GM10847 (cell line): ENCODE results near the gene ANO4.

ENCODE experiments used
- POLR2A ChIP-seq: IDR thresholded peaks from 2 replicates; pipeline ENCODE4 v1.6.1; 2011; ENCODE audit not compliant: insufficient read length; ENCODE audit errors: extremely low read depth

ANO4 gene

DNA sequence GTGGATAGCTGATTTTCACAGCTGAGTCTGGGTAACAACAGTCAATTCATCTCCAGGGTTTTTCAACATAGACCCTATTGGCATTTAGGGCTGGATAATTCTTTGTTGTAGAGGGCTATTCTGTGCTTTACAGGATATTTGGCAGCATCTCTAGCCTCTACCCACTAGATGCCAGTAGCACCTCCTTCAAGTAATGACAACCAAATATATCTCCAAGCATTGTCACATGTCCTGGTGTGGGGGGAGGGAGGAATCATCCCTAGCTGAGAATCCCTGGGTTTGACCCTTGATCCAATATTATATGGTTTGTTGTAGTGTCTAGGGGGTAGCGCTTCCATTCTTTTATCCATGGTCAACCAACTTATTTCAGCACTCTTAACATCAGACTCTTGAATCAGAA lies 157.2 kb downstream of the ANO4 start:
- TF ChIP-seq POLR2A = no peak

DNA sequence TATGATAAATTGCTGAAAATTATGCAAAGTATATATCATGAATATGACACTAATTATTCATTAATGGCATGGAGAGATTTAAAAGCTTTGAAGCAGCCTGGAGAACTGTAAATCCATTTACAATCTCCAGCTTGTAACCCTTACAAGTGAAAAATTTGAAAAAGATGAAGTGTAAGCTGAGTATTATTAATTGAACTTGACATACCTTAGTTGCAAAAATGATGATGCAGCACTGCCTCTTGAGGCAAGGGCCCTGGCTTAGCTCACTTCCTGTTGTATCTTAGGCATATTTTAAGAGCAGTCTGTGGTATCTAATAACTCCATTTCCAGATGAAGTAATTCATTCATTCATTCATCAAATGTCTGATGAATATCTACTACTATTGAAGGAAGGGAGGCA lies 158.6 kb downstream of the ANO4 start:
- no peak for TF ChIP-seq POLR2A

DNA sequence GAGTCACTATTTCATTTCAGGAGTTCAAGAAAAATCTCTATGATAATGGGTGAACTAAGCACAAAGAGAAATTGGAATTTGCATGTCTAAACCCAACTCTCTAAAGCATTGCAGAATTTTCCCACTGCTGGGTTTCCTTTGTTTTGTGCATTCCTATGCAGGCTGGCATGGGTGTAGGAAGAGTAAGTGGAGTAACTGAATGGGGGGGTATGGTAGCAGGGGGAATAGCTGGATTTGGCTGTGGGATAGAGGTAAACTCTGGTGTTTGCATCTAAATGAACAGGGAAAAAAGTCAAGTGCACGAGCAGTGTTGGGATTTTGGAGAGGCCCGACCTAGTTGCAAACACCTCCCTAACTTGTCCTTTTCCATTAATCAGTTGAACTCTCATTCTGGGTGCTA lies 159.1 kb downstream of the ANO4 start:
- no peak for TF ChIP-seq POLR2A

- no peak for TF ChIP-seq POLR2A
These were observed 159.5 kb downstream of the ANO4 start for GRCh38 chr12:100954118-100954517.

GRCh38 chr12:100955139-100955538 lies 160.6 kb downstream of the ANO4 start:
- no peak for TF ChIP-seq POLR2A

DNA sequence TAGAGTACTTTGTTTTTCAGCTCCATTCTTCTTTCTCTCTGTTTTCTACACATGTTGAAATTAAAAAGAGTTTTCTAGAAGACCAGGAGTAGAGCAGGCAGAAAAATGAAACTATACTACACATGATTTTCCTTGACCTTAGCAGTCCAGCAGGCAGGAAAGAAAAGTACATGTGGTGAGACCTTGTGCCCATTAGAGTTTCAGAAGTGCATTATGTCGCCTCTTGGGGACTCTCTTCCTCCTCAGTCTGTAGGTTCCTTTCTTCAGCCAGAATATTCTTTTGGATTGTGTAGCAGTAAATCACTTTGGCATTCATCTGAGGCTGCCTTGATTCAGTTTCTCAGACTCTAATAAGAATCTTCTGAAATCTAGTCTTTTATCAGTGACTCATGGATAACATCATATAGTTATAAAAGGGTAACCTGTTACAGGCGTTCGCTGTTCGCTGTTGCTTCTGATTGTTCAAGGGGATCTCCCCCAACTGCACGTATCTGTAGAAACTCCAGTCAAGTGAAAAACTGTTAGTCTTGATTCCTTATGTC lies 161.8 kb downstream of the ANO4 start:
- no peak for TF ChIP-seq POLR2A

DNA sequence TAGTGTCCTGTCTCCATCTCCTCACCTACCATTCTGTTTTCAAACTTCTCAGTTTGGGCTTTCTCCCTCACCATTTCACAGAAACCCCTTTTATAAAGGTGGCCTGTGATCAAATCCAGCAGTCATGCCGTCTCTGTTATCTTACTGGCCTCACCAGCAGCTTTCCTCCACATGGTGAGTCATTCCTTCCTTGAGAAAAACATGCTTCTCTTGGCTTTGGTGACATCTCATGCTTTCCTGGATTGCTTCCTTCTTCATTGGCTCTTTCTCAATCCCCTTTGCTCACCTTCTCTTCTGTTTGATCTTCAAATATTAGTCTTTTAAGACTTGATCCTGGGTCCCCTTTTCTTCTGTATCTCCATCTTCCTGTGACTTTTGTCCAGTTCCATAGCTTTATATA lies 164.9 kb downstream of the ANO4 start:
- no peak for TF ChIP-seq POLR2A

GRCh38 chr12:100962086-100962712 lies 167.6 kb downstream of the ANO4 start:
- no peak for TF ChIP-seq POLR2A

GRCh38 chr12:100963381-100963780 lies 168.8 kb downstream of the ANO4 start:
- TF ChIP-seq POLR2A = no peak

DNA sequence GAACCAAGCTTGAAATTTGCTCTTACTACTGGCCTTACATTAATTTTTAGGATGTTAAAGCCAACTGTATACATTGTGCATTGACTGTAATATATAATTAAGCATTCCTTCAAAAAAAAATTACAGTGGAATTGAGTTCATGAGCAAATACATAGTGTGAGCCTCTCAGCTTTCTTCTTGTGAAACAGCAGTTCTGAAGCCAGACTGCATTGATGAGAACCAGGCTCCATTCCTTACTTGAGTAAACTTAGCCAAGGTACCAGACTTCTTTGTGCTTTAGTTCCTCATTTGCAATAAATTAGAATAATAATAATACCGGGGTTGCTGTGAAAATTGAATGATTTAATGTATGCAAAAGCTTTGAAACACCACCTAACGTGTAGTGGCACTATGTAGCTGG lies 169.5 kb downstream of the ANO4 start:
- TF ChIP-seq POLR2A = no peak

GRCh38 chr12:100967189-100967588 lies 172.6 kb downstream of the ANO4 start:
- no peak for TF ChIP-seq POLR2A

GRCh38 chr12:100970894-100971293 lies 176.3 kb downstream of the ANO4 start:
- TF ChIP-seq POLR2A = no peak

DNA sequence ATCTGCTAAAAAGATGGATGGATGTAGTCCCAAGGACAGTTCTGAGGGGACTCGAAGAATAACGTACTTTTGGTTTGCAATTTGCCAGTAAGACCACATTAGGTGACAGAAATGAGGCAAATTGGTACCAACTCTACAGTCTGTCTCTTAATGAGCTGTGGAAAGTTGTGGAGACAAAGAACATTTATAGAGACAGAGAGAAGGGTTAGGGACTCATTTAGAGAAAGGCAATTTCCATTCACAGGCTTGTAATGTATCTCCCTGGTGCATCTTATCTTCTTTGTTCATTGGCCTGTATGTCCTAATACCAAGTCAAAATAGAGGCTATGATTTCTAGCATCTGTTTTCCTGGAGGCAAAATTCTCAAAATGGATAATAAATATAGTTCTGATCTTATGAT lies 177.5 kb downstream of the ANO4 start:
- no peak for TF ChIP-seq POLR2A

GRCh38 chr12:100974341-100974740 lies 179.8 kb downstream of the ANO4 start:
- no peak for TF ChIP-seq POLR2A

GRCh38 chr12:100974747-100975146 lies 180.2 kb downstream of the ANO4 start:
- TF ChIP-seq POLR2A = no peak

GRCh38 chr12:100976735-100977134 lies 182.2 kb downstream of the ANO4 start:
- TF ChIP-seq POLR2A = no peak

DNA sequence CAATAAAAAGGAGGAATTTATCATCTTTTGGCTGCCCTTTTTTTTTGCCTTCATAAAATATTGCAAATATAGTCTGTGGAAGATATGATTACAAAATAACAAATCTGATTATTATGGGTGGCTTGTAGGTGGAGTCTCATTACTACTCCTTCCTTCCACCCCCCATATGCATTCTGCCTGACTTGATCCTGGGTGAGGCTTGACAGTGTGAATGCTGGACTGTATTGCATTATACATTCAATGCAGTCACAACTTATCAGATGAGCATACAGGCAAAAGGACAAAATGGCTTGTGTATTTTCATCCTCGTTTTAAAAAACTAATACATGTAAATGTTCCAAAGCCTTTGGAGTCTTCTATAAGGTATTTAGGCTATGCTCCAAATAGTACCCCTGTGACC lies 186.3 kb downstream of the ANO4 start:
- TF ChIP-seq POLR2A = no peak
